Spleen (tissue), 7 donors: ENCODE measurements around the gene ACP2.

Experiments used
- POLR2A ChIP-seq, 3 donors: fragments of 450-650 bp; IDR thresholded peaks; one replicate each; pipeline ENCODE4 v1.5.1; 2017; ENCODE audit warnings: antibody characterized with exemption in 3 of 3, mild to moderate bottlenecking in 1 of 3
- TF ChIP-seq, protein P1 (sequence below), 11 experiments: fragments of 200-600 bp in 7 of 11; fragments of 450-650 bp in 4 of 11; sonication (generic) in 4 of 11; IDR thresholded peaks in 8 of 11; conservative IDR thresholded peaks in 3 of 11; 1 replicate in 7 of 11; 2 replicates in 4 of 11; pipeline versions ENCODE4 v1.4.0 to v1.8.0; 2016 to 2021; ENCODE audit warnings: antibody characterized with exemption in 11 of 11, inconsistent platforms in 4 of 11, mild to moderate bottlenecking in 1 of 11
- donor health status: DM: no; HTN: no; CAD: no; lungs with moderate emphysema.
- donor health status: DM: no; HTN: no; CAD: no.
- donor health status: DM: no; HTN: no; CAD: no.

- TF ChIP-seq, protein P1, sequence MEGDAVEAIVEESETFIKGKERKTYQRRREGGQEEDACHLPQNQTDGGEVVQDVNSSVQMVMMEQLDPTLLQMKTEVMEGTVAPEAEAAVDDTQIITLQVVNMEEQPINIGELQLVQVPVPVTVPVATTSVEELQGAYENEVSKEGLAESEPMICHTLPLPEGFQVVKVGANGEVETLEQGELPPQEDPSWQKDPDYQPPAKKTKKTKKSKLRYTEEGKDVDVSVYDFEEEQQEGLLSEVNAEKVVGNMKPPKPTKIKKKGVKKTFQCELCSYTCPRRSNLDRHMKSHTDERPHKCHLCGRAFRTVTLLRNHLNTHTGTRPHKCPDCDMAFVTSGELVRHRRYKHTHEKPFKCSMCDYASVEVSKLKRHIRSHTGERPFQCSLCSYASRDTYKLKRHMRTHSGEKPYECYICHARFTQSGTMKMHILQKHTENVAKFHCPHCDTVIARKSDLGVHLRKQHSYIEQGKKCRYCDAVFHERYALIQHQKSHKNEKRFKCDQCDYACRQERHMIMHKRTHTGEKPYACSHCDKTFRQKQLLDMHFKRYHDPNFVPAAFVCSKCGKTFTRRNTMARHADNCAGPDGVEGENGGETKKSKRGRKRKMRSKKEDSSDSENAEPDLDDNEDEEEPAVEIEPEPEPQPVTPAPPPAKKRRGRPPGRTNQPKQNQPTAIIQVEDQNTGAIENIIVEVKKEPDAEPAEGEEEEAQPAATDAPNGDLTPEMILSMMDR (IDR thresholded peaks at IDR 0.05 in 8 of 11, conservative IDR thresholded peaks at IDR 0.05 in 3 of 11): peak in 1 of 11 experiments; percentile 11
- peak in 1 of 3 donors; percentile 60 for TF ChIP-seq POLR2A (IDR thresholded peaks at IDR 0.05)
These were observed 34.6 kb downstream of the ACP2 start for GRCh38 chr11:47213950-47214565.
